ENCODE measurements around the gene SCFD1. TPM values are rescaled to one million over a fixed set of nuclear protein-coding genes. Genes with fewer than 3 reads are reported as not detected.

The SCFD1 gene
- total RNA-seq, 1 donor from 2014 or later = 103 TPM

DNA sequence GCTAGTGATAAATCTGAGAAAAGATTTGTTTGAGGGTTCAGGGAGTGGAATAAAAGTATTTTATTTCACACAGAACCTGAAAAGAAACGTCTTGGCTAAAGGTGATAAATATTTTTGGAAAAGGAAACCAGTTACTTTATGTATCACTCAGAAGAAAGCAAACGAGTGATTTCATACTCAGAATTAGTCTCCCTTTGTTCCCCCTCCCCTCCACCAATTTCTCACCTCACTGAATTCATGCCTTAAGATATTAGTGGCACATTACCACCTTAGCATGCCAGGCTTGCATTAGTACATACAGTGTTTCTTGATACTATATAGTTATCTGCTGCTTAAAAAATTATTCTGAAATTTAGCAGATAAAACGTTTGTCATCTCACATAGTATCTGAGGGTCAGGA lies 35.0 kb upstream of the SCFD1 start:
- Mint-ChIP-seq H3K27ac (no peak overlapping the region), H3K9me3 (peaks cover 25% of the 10 kb centered on the region), H3K36me3 (peaks cover 53% of the 10 kb centered on the region), H3K4me3 (no peak overlapping the region), H3K4me1 (peaks cover 2% of the 10 kb centered on the region), H3K27me3 (ENCODE audit: low read depth) (no peaks in the 10 kb centered on the region)
- no peak for DNase-seq (ENCODE audit: low spot score in 2 of 2, unreplicated experiment in 2 of 2)
- TF ChIP-seq, protein P1, sequence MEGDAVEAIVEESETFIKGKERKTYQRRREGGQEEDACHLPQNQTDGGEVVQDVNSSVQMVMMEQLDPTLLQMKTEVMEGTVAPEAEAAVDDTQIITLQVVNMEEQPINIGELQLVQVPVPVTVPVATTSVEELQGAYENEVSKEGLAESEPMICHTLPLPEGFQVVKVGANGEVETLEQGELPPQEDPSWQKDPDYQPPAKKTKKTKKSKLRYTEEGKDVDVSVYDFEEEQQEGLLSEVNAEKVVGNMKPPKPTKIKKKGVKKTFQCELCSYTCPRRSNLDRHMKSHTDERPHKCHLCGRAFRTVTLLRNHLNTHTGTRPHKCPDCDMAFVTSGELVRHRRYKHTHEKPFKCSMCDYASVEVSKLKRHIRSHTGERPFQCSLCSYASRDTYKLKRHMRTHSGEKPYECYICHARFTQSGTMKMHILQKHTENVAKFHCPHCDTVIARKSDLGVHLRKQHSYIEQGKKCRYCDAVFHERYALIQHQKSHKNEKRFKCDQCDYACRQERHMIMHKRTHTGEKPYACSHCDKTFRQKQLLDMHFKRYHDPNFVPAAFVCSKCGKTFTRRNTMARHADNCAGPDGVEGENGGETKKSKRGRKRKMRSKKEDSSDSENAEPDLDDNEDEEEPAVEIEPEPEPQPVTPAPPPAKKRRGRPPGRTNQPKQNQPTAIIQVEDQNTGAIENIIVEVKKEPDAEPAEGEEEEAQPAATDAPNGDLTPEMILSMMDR (IDR thresholded peaks at IDR 0.05; ENCODE audit: unreplicated experiment) = no peak

- Mint-ChIP-seq H3K27ac (no peak overlapping the region), H3K4me3 (no peak overlapping the region), H3K27me3 (ENCODE audit: low read depth) (no peaks in the 10 kb centered on the region), H3K36me3 (peaks cover 42% of the 10 kb centered on the region), H3K9me3 (peaks cover 17% of the 10 kb centered on the region), H3K4me1 (peaks cover 2% of the 10 kb centered on the region)
- no peak for DNase-seq (ENCODE audit: low spot score in 2 of 2, unreplicated experiment in 2 of 2)
- TF ChIP-seq, protein P1 (IDR thresholded peaks at IDR 0.05; ENCODE audit: unreplicated experiment) = no peak
Observed at GRCh38 chr14:30588873-30589272, 33.2 kb upstream of the SCFD1 start.

- H3K4me1 Mint-ChIP-seq = no peaks in the 10 kb centered on the region
- TF ChIP-seq, protein P1 (IDR thresholded peaks at IDR 0.05; ENCODE audit: unreplicated experiment) = no peak
- H3K27ac Mint-ChIP-seq = no peak overlapping the region
- H3K36me3 Mint-ChIP-seq = peaks cover 21% of the 10 kb centered on the region
- H3K9me3 Mint-ChIP-seq = no peaks in the 10 kb centered on the region
- H3K4me3 Mint-ChIP-seq = no peak overlapping the region
- no peaks in the 10 kb centered on the region for H3K27me3 Mint-ChIP-seq (ENCODE audit: low read depth)
- no peak for DNase-seq (ENCODE audit: low spot score in 2 of 2, unreplicated experiment in 2 of 2)
Observed at GRCh38 chr14:30596935-30597334, 25.2 kb upstream of the SCFD1 start.

GRCh38 chr14:30597504-30597903 lies 24.6 kb upstream of the SCFD1 start:
- Mint-ChIP-seq H3K9me3 (no peaks in the 10 kb centered on the region), H3K27me3 (ENCODE audit: low read depth) (no peaks in the 10 kb centered on the region), H3K4me3 (no peak overlapping the region), H3K4me1 (no peaks in the 10 kb centered on the region), H3K36me3 (peaks cover 21% of the 10 kb centered on the region), H3K27ac (no peak overlapping the region)
- DNase-seq (ENCODE audit: low spot score in 2 of 2, unreplicated experiment in 2 of 2) = no peak
- TF ChIP-seq, protein P1 (IDR thresholded peaks at IDR 0.05; ENCODE audit: unreplicated experiment) = no peak

DNA sequence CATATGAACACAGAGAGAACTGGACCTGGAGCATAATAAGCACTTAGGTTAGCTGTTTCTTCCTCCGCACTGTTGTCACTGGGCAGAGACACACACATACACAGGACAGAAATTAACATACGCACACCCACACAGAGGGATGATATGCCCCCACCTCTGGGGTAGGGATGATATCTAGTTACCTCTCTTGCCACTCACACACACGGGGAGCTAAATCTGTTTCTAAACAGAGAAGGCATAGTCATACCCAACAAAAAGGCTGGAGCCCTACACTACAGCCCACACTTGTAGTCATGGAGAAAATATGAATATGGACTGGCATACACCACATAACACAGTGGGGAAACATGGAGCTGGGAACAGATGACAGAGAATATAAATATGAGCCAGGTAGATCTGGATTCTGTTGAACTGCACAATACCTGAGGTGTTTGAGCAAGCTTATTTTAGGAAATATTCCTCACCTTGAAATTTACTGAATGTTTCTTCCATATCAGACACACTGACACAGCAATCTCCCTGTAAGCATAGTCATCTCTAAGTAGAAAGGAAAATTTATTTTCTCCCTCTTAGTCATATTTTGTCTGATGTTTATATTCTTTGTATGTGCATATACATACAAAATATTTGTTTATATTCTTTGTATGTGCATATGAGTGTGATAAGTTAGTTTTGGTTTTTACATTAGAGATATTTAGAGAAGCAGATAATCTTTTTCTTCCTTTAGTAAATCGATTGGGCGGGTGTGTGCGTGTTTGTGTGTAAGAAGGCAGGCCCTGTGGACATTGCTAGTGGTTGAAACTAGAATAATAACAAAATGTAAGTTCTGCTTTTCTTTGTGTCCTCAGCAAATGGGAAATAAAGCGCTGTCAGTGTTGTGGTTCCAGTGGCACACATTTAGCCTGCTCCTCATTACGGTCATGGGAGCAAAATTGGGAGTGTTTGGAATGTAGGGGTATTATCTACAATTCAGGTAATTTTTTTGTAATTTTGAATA lies 20.9 kb upstream of the SCFD1 start:
- no peaks in the 10 kb centered on the region for H3K9me3 Mint-ChIP-seq
- DNase-seq (ENCODE audit: low spot score in 2 of 2, unreplicated experiment in 2 of 2) = no peak
- H3K4me3 Mint-ChIP-seq = no peak overlapping the region
- no peaks in the 10 kb centered on the region for H3K4me1 Mint-ChIP-seq
- H3K36me3 Mint-ChIP-seq = peaks cover 25% of the 10 kb centered on the region
- H3K27ac Mint-ChIP-seq = no peak overlapping the region
- TF ChIP-seq, protein P1 (IDR thresholded peaks at IDR 0.05; ENCODE audit: unreplicated experiment) = no peak
- no peaks in the 10 kb centered on the region for H3K27me3 Mint-ChIP-seq (ENCODE audit: low read depth)

Measured in mesothelial cell of epicardium (in vitro differentiated cells).